Measurements from ENCODE around the gene GJB2.

GJB2 gene

GRCh38 chr13:20148501-20149183 lies 44.1 kb downstream of the GJB2 start:
- H3K4me3 ChIP-seq (ENCODE audit: low read length), result no peak overlapping the region
- no peak for DNase-seq (ENCODE audit: low read depth, low spot score)

- H3K4me3 ChIP-seq (ENCODE audit: low read length), result no peak overlapping the region
- no peak for DNase-seq (ENCODE audit: low read depth, low spot score)
Measured at GRCh38 chr13:20146381-20146780, 46.4 kb downstream of the GJB2 start.

- no peak for DNase-seq (ENCODE audit: low read depth, low spot score)
- H3K4me3 ChIP-seq (ENCODE audit: low read length), result no peak overlapping the region
Measured at GRCh38 chr13:20145521-20145920, 47.2 kb downstream of the GJB2 start.

DNA sequence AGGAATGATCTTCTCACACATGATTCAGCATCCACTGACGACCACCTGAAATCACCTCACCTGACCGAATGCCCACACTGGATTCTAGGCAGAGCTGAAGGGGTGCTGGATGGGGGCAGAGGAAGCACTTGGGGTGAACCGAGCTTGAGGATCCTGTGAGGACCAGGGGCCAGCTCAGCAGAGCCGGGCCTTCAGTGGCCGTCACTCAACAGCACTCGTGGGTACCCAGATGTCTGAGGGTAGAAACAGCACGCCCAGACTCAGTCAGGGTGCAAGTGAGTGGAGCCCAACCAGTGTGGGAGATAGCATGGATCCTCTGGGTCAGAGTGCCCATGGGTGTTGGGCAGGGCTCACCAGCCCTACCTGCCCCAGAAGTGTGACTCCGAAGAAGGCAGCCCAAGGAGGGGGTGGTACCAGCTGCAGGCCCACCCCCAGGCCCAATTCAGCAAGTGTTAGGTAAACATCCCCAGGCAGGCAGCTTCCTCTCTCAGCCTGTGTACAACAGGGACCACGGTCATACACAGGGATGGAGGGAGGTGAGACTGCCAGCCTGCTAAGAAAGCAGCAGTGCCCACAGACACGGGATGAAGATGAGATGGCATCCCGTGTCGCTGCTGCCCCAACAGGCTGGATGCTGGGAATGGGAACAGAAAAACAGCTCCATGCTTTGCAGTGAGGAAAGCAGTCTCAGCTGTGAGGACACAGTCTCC lies 48.4 kb downstream of the GJB2 start:
- DNase-seq (ENCODE audit: low read depth, low spot score), result no peak
- H3K4me3 ChIP-seq (ENCODE audit: low read length), result no peak overlapping the region

GRCh38 chr13:20142927-20143480 lies 49.7 kb downstream of the GJB2 start:
- DNase-seq (ENCODE audit: low read depth, low spot score), result no peak
- H3K4me3 ChIP-seq (ENCODE audit: low read length), result no peak overlapping the region

GRCh38 chr13:20142023-20142926 lies 50.5 kb downstream of the GJB2 start:
- no peak for DNase-seq (ENCODE audit: low read depth, low spot score)
- no peak overlapping the region for H3K4me3 ChIP-seq (ENCODE audit: low read length)

DNA sequence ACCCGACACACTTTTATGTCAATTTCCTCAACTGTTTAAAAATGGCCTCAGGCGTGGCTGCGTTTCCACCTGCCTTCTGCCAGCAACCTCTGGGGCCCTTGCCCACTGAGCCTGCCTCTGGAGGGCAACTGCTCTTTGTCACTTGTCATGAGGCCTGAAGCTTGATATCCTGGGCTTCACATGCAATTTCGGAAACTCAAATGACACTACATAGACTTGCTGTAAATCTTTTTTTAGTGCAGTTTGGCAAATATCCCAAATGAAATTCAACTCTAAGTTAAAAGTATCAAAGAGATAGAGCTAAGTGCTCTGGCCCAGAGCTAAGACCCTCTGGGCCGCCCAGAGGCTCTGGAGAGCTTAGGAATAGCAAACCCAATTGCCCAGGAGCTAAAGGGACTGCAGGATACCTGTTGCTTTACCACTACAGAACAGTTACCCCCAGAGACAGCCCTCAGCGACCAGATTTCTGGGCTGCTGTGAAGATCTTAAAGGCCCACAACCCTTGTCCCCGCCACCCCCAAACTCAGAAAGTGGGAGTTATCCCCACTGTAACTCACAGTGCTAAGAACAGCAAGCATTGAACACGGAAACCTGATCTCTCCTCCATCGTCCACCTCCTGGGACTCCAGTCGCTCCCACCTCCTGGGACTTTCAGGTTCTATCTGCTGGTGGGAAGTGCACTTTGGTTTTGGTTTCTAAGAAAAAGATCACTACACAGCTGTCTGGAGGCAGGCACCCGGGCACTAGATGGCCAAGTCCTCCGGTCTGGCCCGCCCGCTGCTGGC lies 51.3 kb downstream of the GJB2 start:
- DNase-seq (ENCODE audit: low read depth, low spot score), result no peak
- no peak overlapping the region for H3K4me3 ChIP-seq (ENCODE audit: low read length)

DNA sequence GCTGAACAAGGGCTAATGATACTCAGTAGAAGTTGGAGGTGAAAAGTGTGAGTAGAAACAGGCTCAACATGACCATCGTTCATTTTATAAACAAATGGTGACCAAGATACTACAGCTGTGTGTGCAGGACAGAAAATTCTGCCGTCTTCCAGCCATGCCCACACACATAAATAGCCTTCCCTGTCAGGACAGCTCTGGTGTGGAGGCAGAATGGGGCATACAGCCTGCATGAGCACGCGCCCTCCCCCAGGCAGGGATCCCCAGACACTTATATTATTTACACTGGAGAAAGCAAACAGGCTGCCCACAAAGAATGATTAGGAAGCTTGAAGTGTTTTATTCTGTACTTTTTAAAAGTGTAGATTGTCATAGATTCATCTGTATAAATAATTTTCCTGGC lies 52.3 kb downstream of the GJB2 start:
- H3K4me3 ChIP-seq (ENCODE audit: low read length), result no peak overlapping the region
- no peak for DNase-seq (ENCODE audit: low read depth, low spot score)

DNA sequence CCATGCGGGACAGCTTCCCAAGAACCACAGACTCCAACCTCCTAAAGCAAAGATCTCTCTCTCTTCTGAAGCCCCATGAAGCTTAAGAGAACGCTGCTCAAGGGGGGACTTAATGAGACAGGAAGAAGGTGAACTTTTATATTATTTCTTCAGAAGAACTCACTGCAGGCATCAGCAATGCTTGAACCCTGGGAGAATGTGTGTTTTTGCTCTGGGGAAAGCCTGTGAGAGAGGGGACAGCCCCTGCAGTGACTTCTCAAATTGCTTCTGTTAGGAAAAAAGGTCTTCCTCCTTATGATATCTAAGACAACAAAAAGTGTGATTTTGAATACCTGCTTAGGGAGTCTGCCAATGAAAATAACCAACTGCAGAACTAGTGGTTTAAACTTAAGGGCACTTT lies 54.9 kb downstream of the GJB2 start:
- no peak for DNase-seq (ENCODE audit: low read depth, low spot score)
- H3K4me3 ChIP-seq (ENCODE audit: low read length), result no peak overlapping the region
